Renal cortex interstitium (tissue), 15 donors: ENCODE data around the gene WRAP53. TPM values are rescaled to one million over a fixed set of nuclear protein-coding genes. Genes with fewer than 3 reads are reported as not detected.
A peak's percentile ranks its signal among the peaks of the same experiment; 100 is the strongest.
"Not testable (repeated sequence)": the region's sequence is repeated elsewhere in the genome, so short reads cannot be mapped to it uniquely, and the experiment has no call there.

Source experiments
- DNase-seq, 11 donors: peaks; one replicate each; pipeline ENCODE4 v3.0.0-alpha.2; 2013; ENCODE audit warnings: low read depth in 9 of 11, low spot score in 4 of 11; ENCODE audit errors: extremely low read depth in 1 of 11
- long read RNA-seq, 16 experiments: transcript quantifications; one replicate each; lab custom pipeline, GENCODE V29; 2026
- polyA plus RNA-seq, 3 donors: library from polyadenylated mRNA; unstranded; fragments of 120-200 nt; gene quantifications; one replicate each; pipeline ENCODE4 v1.2.1, GENCODE V29; 2013; ENCODE audit not compliant: insufficient read length in 3 of 3

The WRAP53 gene
- 10 to 100 TPM; 12.4 to 15.3 (median 12.9) TPM for polyA plus RNA-seq
- long read RNA-seq, donor 1: 0 reads
- long read RNA-seq, donor 2, full-length matches to known transcripts: 2 of 2 reads
- long read RNA-seq, donor 2, partial matches to known transcripts: 0 of 2 reads
- long read RNA-seq, donor 2, other reads (novel, unspliced or antisense): 0 of 2 reads
- long read RNA-seq, donor 3, full-length matches to known transcripts: 5 of 5 reads
- long read RNA-seq, donor 3, partial matches to known transcripts: 0 of 5 reads
- long read RNA-seq, donor 3, other reads (novel, unspliced or antisense): 0 of 5 reads
- long read RNA-seq, donor 4, full-length matches to known transcripts: 5 of 5 reads
- long read RNA-seq, donor 4, partial matches to known transcripts: 0 of 5 reads
- long read RNA-seq, donor 4, other reads (novel, unspliced or antisense): 0 of 5 reads
- long read RNA-seq, donor 5: 0 reads
- long read RNA-seq, donor 6, partial matches to known transcripts: 0 of 5 reads
- long read RNA-seq, donor 6, other reads (novel, unspliced or antisense): 0 of 5 reads
- long read RNA-seq, donor 7, full-length matches to known transcripts: 6 of 13 reads
- long read RNA-seq, donor 7, partial matches to known transcripts: 0 of 13 reads
- long read RNA-seq, donor 7, other reads (novel, unspliced or antisense): 7 of 13 reads
- long read RNA-seq, donor 8: 0 reads
- long read RNA-seq, donor 9, transcript WRAP53-202 (11 exons, 1,905 nt): major isoform, 5 of 6 reads
- long read RNA-seq, donor 9, partial matches to known transcripts: 0 of 6 reads
- long read RNA-seq, donor 9, other reads (novel, unspliced or antisense): 0 of 6 reads
- long read RNA-seq, donor 10, full-length matches to known transcripts: 2 of 27 reads
- long read RNA-seq, donor 10, partial matches to known transcripts: 14 of 27 reads
- long read RNA-seq, donor 10, other reads (novel, unspliced or antisense): 11 of 27 reads
- long read RNA-seq, donor 11, full-length matches to known transcripts: 2 of 2 reads
- long read RNA-seq, donor 11, partial matches to known transcripts: 0 of 2 reads
- long read RNA-seq, donor 11, other reads (novel, unspliced or antisense): 0 of 2 reads
- long read RNA-seq, donor 12, partial matches to known transcripts: 0 of 5 reads
- long read RNA-seq, donor 12, other reads (novel, unspliced or antisense): 0 of 5 reads
- long read RNA-seq, donor 13: 0 reads
- long read RNA-seq, donor 14, partial matches to known transcripts: 86 of 87 reads
- long read RNA-seq, donor 14, other reads (novel, unspliced or antisense): 0 of 87 reads
- long read RNA-seq, donor 15, full-length matches to known transcripts: 2 of 2 reads
- long read RNA-seq, donor 15, partial matches to known transcripts: 0 of 2 reads
- long read RNA-seq, donor 15, other reads (novel, unspliced or antisense): 0 of 2 reads
- long read RNA-seq, donor 16, full-length matches to known transcripts: 6 of 6 reads
- long read RNA-seq, donor 16, partial matches to known transcripts: 0 of 6 reads
- long read RNA-seq, donor 16, other reads (novel, unspliced or antisense): 0 of 6 reads

DNA sequence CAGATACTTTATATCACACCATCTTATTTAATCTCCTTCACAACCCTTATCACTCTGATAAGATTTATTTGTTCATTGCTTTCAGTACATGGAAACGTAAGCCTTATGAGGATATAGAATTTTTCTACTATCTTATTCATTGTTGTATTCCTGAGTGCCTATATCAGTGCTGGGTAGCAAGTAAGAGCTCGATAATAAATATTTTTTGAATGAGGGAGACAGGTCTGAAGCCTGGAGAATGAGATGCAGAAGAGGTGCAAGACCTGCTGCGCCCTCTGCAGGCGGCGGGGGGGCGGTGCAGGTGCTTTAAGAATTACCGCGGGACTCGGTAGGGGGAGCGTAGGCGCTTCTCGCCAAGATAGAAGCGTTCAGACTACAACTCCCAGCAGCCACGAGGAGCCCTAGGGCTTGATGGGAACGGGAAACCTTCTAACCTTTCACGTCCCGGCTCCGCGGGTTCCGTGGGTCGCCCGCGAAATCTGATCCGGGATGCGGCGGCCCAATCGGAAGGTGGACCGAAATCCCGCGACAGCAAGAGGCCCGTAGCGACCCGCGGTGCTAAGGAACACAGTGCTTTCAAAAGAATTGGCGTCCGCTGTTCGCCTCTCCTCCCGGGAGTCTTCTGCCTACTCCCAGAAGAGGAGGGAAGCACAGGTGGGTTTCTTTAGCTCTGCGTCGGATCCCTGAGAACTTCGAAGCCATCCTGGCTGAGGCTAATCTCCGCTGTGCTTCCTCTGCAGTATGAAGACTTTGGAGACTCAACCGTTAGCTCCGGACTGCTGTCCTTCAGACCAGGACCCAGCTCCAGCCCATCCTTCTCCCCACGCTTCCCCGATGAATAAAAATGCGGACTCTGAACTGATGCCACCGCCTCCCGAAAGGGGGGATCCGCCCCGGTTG, at the start of gene WRAP53:
WRAP53 (plus strand) TSS at position 570 of the 900 bp plus-strand sequence; CDS start at position 742, 172 bp downstream.
- peak; percentile 93 to 99 (median 96) for DNase-seq

DNA sequence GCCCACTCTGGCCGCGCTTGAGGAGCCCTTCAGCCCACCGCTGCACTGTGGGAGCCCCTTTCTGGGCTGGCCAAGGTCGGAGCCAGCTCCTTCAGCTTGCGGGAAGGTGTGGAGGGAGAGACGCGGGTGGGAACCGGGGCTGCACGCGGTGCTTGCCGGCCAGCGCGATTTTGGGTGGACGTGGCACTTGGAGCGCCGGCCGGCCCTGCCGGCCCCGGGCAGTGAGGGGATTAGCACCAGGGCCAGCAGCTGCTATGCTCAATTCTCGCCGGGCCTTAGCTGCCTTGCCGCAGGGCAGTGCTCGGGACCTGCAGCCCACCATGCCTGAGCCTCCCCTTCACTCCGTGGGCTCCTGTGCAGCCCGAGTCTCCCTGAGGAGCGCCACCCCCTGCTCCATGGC, 47.5 kb upstream of the WRAP53 start:
- no peak for DNase-seq

DNA sequence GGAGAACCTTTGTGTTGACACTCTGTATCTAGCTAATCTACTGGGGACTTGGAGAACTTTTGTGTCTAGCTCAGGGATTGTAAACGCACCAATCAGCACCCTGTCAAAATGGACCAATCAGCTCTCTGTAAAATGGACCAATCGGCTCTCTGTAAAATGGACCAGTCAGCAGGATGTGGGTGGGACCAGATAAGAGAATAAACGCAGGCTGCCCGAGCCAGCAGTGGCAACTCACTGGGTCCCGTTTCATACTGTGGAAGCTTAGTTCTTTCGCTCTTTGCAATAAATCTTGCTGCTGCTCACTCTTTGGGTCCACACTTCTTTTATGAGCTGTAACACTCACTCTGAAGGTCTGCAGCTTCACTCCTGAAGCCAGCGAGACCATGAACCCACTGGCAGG, 46.6 kb upstream of the WRAP53 start:
- DNase-seq: not testable (repeated sequence)

- DNase-seq: no peak
These were observed 43.5 kb upstream of the WRAP53 start for GRCh38 chr17:7644775-7645174.

DNA sequence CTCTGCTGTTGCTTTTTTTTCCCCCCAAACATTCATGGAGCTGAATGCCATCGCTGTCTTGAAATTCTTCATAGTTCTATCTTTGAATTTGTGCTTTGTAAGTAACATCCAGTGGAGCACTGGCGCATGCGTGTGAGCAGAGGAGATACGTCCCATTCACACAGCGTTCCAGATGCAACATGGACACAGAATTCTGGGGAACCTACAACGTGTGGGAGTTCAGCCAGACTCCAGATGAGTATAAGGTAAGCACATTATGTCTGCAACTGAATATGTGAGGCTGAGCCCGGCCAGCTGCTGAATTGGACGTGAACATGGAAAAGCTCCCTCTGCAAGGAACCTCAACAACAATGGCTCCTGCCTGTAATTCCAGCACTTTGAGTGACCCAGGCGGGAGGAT, 41.8 kb upstream of the WRAP53 start:
- no peak for DNase-seq

DNA sequence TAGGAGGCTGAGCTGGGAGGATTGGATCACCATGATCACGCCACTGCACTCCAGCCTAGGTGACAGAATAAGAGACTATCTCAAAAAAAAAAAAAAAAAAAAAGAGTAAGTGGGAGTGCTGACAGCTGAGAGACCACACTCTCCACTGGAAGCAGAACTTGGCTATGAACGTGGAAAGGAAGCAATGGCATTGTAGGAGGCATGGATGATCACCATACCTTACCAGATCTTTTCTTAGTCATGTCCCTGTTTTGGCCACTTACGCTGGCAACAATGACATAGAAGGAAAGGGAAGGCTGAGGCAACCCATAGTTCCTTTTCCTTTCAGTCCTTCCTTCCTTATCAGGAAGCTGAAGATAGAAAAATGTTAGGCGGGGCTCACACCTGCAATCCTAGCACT, 41.3 kb upstream of the WRAP53 start:
- no peak for DNase-seq

DNA sequence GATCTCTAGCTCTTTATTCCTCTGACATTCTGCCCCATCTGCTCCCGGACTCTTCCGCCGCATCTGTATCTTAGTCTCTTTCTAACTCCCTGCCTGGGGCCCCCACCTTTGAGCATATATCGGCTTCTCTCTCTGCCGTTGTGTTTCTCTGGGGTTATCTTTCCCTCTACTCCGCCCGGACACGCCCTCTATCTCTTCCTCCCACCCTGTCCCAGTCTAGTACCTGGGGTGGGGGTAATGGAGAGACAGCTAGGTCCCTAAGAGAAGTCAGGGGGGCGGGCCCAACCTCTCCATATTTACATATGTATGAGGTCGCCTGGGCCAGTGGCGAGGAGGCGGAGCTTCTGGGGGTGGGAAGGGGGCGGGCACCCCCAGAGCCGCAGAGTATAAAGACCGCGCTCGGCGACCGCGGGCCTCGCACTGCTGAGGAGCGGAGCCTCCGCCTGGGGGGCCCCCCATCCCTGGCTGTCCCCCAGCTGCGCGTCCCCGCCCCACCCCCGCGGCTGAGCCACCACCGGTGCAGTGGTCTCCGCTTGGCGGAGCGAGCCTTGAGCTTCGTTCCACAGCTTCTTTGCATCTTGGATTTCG, 37.7 kb upstream of the WRAP53 start, which contains the start of gene ATP1B2:
ATP1B2 (plus strand) TSS at position 418 of the 588 bp plus-strand sequence. CDS start 593 bp downstream, outside the sequence.
- DNase-seq: peak in 5 of 11 donors; percentile 51 to 70 (median 56)

- no peak for DNase-seq
These were observed 37.1 kb upstream of the WRAP53 start for GRCh38 chr17:7651097-7651664.

- DNase-seq: peak in 5 of 11 donors; percentile 42 to 77 (median 71)
These were observed 36.5 kb upstream of the WRAP53 start for GRCh38 chr17:7651665-7652387.

- no peak for DNase-seq
These were observed 35.6 kb upstream of the WRAP53 start for GRCh38 chr17:7652388-7653356.

DNA sequence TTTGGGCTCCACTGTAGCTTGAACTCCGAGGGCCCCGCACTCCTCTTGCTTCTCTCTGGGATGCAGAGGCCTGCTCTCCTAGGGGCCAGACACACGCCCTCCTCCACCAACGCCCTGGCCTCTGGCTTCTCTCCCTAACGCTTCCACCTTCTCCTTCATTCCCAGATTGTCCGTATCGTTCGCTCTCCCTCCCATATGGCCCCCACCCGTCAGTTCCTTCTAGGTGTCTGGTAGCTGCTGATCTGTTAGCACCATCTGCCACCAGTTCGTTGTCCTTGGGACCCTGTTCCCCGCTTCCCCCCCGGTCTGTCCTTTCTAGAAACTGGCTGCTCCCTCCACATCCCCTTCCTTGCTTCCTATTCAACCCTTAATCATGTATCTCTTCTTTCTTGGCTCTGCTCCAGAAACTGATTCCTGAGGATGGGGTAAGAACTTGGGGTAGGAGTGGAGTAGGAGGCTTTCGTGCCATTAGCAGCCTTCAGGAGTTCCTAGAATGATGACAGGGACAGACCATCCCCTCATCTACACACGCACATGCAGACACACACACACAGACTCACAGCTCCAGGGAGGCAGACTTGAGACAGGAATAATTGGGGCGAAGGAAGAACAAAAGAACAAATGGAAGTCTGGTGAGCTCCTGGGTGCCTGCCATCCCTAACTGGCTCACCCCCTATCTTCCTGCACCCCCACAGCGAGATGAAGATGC, 33.3 kb upstream of the WRAP53 start:
- no peak for DNase-seq

GRCh38 chr17:7655541-7655840, 32.8 kb upstream of the WRAP53 start:
- no peak for DNase-seq

DNA sequence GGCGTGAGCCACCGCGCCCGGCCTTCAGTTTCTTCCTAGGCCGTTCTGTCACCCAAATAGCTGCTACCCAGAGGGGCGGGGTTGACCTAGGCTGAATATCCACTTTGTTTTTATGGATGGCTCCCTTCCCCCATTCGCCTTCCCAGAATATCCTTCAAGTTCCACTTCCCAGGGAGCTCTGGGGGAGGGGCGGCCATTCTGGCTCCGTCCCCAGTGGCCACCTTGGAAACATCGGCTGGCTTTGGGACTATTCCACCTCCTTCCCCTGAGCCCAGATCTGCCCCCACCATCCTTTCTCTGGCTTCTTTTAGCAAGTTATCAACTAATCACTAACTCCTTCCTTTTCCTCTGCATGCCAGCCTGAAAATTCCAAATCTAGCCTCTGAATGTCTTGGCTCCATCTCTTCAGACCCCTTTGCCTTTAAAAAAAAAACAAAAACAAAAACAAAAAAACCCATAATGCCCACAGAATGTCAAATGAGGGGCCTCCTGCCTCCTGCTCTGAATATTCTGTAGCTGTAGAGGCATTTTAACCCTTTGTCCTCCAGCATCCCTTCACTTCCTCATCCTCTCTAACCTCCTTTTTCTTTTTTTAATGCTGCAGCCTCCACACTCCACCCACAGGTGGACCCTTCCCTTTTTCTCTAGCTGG, 31.2 kb upstream of the WRAP53 start:
- DNase-seq: peak in 3 of 11 donors; percentile 55 to 63 (median 55)
